ENCODE results near the gene DENND11. TPM values are rescaled to one million over a fixed set of nuclear protein-coding genes. Genes with fewer than 3 reads are reported as not detected.

Gene DENND11
- total RNA-seq, 4 donors from 2014 or later: 8.5 to 29.2 (median 20.8) TPM

- Histone ChIP-seq H3K4me3 (no peak overlapping the region), H3K27me3 (no peaks in the 10 kb centered on the region), H3K36me3 (no peaks in the 10 kb centered on the region), H3K27ac (peak overlapping the region in 1 of 2 donors; percentile 76), H3K9me3 (no peaks in the 10 kb centered on the region), H3K4me1 (no peaks in the 10 kb centered on the region)
- intact Hi-C loops (cut with DNase I; ENCODE audit: low total_unique reads): no loop called here
- DNase-seq: no peak
- TF ChIP-seq POLR2A (IDR thresholded peaks at IDR 0.05): no peak
- TF ChIP-seq CTCF (IDR thresholded peaks at IDR 0.05): no peak
Observed at GRCh38 chr7:141702892-141703291, 926 bp upstream of the DENND11 start.

- DNase-seq: peak; percentile 27 to 31
- Histone ChIP-seq H3K27ac (peak overlapping the region; percentile 76 to 85), H3K4me3 (peak overlapping the region; percentile 59 to 94), H3K27me3 (no peaks in the 10 kb centered on the region), H3K9me3 (no peaks in the 10 kb centered on the region), H3K4me1 (no peaks in the 10 kb centered on the region), H3K36me3 (no peaks in the 10 kb centered on the region)
- no peak for TF ChIP-seq CTCF (IDR thresholded peaks at IDR 0.05)
- TF ChIP-seq POLR2A (IDR thresholded peaks at IDR 0.05): no peak
- intact Hi-C loops (cut with DNase I; ENCODE audit: low total_unique reads): no loop called here
Observed at GRCh38 chr7:141701489-141702046, 398 bp downstream of the DENND11 start.

GRCh38 chr7:141700848-141701371, 1.1 kb downstream of the DENND11 start:
- H3K4me1 ChIP-seq: no peaks in the 10 kb centered on the region
- DNase-seq: no peak
- no peaks in the 10 kb centered on the region for H3K9me3 ChIP-seq
- H3K36me3 ChIP-seq: no peaks in the 10 kb centered on the region
- peak overlapping the region; percentile 59 to 94 for H3K4me3 ChIP-seq
- no peaks in the 10 kb centered on the region for H3K27me3 ChIP-seq
- intact Hi-C loops (cut with DNase I; ENCODE audit: low total_unique reads): no loop called here
- peak overlapping the region; percentile 76 to 85 for H3K27ac ChIP-seq
- TF ChIP-seq CTCF (IDR thresholded peaks at IDR 0.05) (no peak), POLR2A (IDR thresholded peaks at IDR 0.05) (no peak)

- H3K27ac ChIP-seq: peak overlapping the region; percentile 76 to 85
- H3K27me3 ChIP-seq: no peaks in the 10 kb centered on the region
- intact Hi-C loops (cut with DNase I; ENCODE audit: low total_unique reads): no loop called here
- TF ChIP-seq CTCF (IDR thresholded peaks at IDR 0.05) (no peak), POLR2A (IDR thresholded peaks at IDR 0.05) (no peak)
- H3K9me3 ChIP-seq: no peaks in the 10 kb centered on the region
- peak overlapping the region in 1 of 2 donors; percentile 94 for H3K4me3 ChIP-seq
- H3K4me1 ChIP-seq: no peaks in the 10 kb centered on the region
- H3K36me3 ChIP-seq: no peaks in the 10 kb centered on the region
- no peak for DNase-seq
Observed at GRCh38 chr7:141700296-141700847, 1.6 kb downstream of the DENND11 start.

- TF ChIP-seq POLR2A (IDR thresholded peaks at IDR 0.05) (no peak), CTCF (IDR thresholded peaks at IDR 0.05) (no peak)
- H3K4me1 ChIP-seq: no peaks in the 10 kb centered on the region
- H3K36me3 ChIP-seq: no peaks in the 10 kb centered on the region
- no peak overlapping the region for H3K4me3 ChIP-seq
- no peak for DNase-seq
- no peaks in the 10 kb centered on the region for H3K9me3 ChIP-seq
- intact Hi-C loops (cut with DNase I; ENCODE audit: low total_unique reads): no loop called here
- no peaks in the 10 kb centered on the region for H3K27me3 ChIP-seq
- no peak overlapping the region for H3K27ac ChIP-seq
Observed at GRCh38 chr7:141699860-141700259, 2.1 kb downstream of the DENND11 start.
